Measurements from ENCODE around the gene PPARD. TPM values are rescaled to one million over a fixed set of nuclear protein-coding genes. Genes with fewer than 3 reads are reported as not detected.
"Not testable (repeated sequence)": the region's sequence is repeated elsewhere in the genome, so short reads cannot be mapped to it uniquely, and the experiment has no call there.

Gene PPARD
- total and polyA plus RNA-seq, 2 donors (not counting 1 experiment from before 2014, with no cell fraction given) = 14.8 to 16.3 TPM

DNA sequence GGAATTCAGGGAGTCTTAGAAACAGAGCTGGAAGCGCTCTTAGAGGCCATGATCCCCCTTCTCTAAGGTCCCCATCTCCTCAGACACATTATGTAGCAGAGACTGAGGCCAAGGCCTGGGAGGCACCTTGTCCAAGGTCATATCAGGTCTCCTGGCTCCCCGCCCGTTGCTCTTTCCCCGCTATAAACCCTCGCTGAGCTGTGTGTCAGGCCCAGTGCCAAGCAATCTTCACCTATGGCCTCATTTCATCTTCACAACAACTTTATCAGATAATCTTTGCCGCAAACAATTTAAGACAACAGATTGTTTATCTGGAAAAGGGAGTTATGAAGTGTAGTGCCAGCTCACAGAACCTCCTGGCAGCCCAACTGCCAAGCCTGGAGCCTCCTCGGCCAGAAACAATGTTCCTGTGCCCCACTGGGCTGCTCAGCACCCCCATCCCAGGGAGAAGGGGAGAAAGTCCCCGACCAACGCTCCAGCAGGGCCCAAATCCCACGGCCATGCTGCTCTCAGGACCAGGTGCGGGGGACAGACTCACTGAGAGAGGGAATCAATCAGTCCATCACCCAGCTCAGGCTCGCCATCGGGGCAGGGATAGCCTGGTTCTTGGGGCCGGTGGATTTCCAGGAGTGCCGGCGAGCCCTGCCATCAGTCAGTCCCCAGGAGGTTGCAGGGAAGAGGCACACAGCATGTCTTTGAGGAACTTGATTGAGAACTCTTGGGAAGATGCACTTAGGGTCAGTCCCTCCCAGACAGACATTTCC, 92.9 kb downstream of the PPARD start:
- no peak for DNase-seq (ENCODE audit: low read depth in 2 of 2)
- H2AFZ ChIP-seq (ENCODE audit: low read length) = no peak overlapping the region
- H3K79me2 ChIP-seq (ENCODE audit: control insufficient read depth, insufficient read depth, low read length) = no peaks in the 10 kb centered on the region
- no peaks in the 10 kb centered on the region for H3K36me3 ChIP-seq (ENCODE audit: control insufficient read depth, insufficient read depth, low read length)
- no peaks in the 10 kb centered on the region for H3K4me1 ChIP-seq (ENCODE audit: control insufficient read depth, extremely low read depth, insufficient read depth, low read length)
- no peak overlapping the region for H3K9ac ChIP-seq (ENCODE audit: insufficient read depth, low read length)
- H3K27me3 ChIP-seq (ENCODE audit: control insufficient read depth, insufficient read depth, low read length) = no peaks in the 10 kb centered on the region
- no peak overlapping the region for H3K4me2 ChIP-seq (ENCODE audit: extremely low read depth, insufficient read depth, low read length)
- H3K9me3 ChIP-seq (ENCODE audit: control insufficient read depth, insufficient read depth, low read depth, low read length) = no peaks in the 10 kb centered on the region
- H4K20me1 ChIP-seq (ENCODE audit: control insufficient read depth, extremely low read depth, insufficient read depth, low read length) = no peaks in the 10 kb centered on the region
- H3K27ac ChIP-seq (ENCODE audit: insufficient read depth, low read length) = no peak overlapping the region
- no peak overlapping the region for H3K4me3 ChIP-seq (replicated peaks in 1 of 4; ENCODE audit: control extremely low read depth in 1 of 4, insufficient read depth in 1 of 4, low read depth in 3 of 4, low read length in 4 of 4)
- TF ChIP-seq, protein P1, sequence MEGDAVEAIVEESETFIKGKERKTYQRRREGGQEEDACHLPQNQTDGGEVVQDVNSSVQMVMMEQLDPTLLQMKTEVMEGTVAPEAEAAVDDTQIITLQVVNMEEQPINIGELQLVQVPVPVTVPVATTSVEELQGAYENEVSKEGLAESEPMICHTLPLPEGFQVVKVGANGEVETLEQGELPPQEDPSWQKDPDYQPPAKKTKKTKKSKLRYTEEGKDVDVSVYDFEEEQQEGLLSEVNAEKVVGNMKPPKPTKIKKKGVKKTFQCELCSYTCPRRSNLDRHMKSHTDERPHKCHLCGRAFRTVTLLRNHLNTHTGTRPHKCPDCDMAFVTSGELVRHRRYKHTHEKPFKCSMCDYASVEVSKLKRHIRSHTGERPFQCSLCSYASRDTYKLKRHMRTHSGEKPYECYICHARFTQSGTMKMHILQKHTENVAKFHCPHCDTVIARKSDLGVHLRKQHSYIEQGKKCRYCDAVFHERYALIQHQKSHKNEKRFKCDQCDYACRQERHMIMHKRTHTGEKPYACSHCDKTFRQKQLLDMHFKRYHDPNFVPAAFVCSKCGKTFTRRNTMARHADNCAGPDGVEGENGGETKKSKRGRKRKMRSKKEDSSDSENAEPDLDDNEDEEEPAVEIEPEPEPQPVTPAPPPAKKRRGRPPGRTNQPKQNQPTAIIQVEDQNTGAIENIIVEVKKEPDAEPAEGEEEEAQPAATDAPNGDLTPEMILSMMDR (conservative IDR thresholded peaks at IDR 0.05 in 1 of 2, IDR thresholded peaks at IDR 0.05 in 1 of 2; ENCODE audit: low read depth in 1 of 2, low read length in 2 of 2) = no peak
- TF ChIP-seq EZH2 (IDR thresholded peaks at IDR 0.05; ENCODE audit: low read length, missing control alignments) = no peak

DNA sequence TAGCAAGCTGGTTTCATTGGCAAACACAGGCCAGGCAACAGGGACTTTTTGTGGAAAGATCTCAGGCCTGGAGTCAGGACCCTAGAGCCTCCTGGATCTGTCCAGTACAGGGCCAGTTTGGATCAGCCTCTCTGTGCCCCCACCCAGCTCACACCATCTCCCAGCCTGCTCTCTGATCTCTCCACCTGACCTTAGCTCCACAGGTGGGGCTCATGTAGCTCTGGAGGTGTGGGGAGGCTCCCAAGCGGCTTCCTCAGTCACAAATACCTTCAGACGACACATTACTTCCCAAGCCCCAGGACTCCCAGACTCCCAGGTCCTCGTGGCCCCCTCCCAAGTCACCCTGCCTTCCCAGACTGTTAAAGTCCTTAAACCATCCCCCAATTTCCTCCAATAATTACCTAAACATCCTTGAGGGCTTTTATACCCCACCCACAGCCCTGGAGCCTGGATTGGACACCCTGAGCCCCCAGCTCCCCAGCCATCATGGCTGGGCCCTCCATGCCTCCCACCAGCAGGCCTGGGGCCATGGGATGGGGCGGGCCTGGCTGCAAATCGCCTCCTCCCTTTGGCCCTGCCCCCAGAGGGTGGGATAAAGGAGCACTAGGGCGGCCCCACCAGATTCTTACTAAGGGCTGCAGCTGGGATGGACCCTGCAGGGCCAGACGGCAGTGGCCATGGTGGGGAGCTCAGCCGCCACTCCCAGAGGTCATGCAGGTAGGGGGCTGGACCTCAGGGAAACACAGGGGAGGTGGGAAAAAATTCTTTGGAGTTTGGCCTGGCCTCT, 93.9 kb downstream of the PPARD start:
- Histone ChIP-seq H3K27ac (ENCODE audit: insufficient read depth, low read length) (no peak overlapping the region), H3K9me3 (ENCODE audit: control insufficient read depth, insufficient read depth, low read depth, low read length) (no peaks in the 10 kb centered on the region), H3K27me3 (ENCODE audit: control insufficient read depth, insufficient read depth, low read length) (no peaks in the 10 kb centered on the region), H3K79me2 (ENCODE audit: control insufficient read depth, insufficient read depth, low read length) (no peaks in the 10 kb centered on the region), H3K4me3 (replicated peaks in 1 of 4; ENCODE audit: control extremely low read depth in 1 of 4, insufficient read depth in 1 of 4, low read depth in 3 of 4, low read length in 4 of 4) (no peak overlapping the region), H3K4me2 (ENCODE audit: extremely low read depth, insufficient read depth, low read length) (no peak overlapping the region), H3K36me3 (ENCODE audit: control insufficient read depth, insufficient read depth, low read length) (no peaks in the 10 kb centered on the region), H3K4me1 (ENCODE audit: control insufficient read depth, extremely low read depth, insufficient read depth, low read length) (no peaks in the 10 kb centered on the region), H3K9ac (ENCODE audit: insufficient read depth, low read length) (no peak overlapping the region), H2AFZ (ENCODE audit: low read length) (no peak overlapping the region), H4K20me1 (ENCODE audit: control insufficient read depth, extremely low read depth, insufficient read depth, low read length) (no peaks in the 10 kb centered on the region)
- no peak for DNase-seq (ENCODE audit: low read depth in 2 of 2)
- no peak for TF ChIP-seq EZH2 (IDR thresholded peaks at IDR 0.05; ENCODE audit: low read length, missing control alignments)
- TF ChIP-seq, protein P1 (conservative IDR thresholded peaks at IDR 0.05 in 1 of 2, IDR thresholded peaks at IDR 0.05 in 1 of 2; ENCODE audit: low read depth in 1 of 2, low read length in 2 of 2) = no peak

DNA sequence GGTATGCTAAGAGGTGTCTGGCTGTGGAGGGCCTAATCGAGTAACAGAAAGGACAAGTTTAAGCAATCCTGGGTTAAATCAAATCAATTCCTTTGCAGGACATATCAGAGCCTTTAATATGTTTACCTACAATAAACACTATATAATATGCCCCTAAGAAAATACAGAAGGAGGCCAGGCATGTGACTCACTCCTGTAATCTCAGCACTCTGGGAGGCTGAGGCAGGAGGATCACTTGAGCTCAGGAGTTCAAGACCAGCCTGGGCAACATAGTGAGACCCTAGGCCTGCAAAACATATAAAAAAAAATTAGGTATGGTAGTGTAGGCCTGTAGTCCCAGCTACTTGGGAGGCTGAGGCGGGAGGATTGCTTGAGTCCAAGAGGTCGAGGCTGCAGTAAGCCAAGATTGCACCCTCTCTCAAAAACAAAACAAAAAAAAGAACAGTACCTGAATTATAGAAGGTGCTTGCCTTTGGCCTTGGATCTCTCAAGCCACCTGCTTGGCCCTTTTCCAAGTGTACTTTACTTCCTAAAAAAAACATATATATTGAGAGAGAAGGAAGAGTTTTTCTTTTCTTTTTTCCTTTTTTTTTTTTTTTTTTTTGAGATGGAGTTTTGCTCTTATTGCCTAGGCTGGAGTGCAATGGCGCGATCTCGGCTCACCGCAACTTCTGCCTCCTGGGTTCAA, 96.2 kb downstream of the PPARD start:
- not testable (repeated sequence) for H3K79me2 ChIP-seq (ENCODE audit: control insufficient read depth, insufficient read depth, low read length); H3K27me3 ChIP-seq (ENCODE audit: control insufficient read depth, insufficient read depth, low read length); H3K4me1 ChIP-seq (ENCODE audit: control insufficient read depth, extremely low read depth, insufficient read depth, low read length); H3K4me2 ChIP-seq (ENCODE audit: extremely low read depth, insufficient read depth, low read length); H3K9ac ChIP-seq (ENCODE audit: insufficient read depth, low read length); H2AFZ ChIP-seq (ENCODE audit: low read length); H4K20me1 ChIP-seq (ENCODE audit: control insufficient read depth, extremely low read depth, insufficient read depth, low read length); H3K9me3 ChIP-seq (ENCODE audit: control insufficient read depth, insufficient read depth, low read depth, low read length); H3K36me3 ChIP-seq (ENCODE audit: control insufficient read depth, insufficient read depth, low read length); H3K27ac ChIP-seq (ENCODE audit: insufficient read depth, low read length); DNase-seq (ENCODE audit: low read depth in 2 of 2); H3K4me3 ChIP-seq (replicated peaks in 1 of 4; ENCODE audit: control extremely low read depth in 1 of 4, insufficient read depth in 1 of 4, low read depth in 3 of 4, low read length in 4 of 4)
